Sigmoid colon (tissue), 7 donors: ENCODE data around the gene MAPT. TPM values are rescaled to one million over a fixed set of nuclear protein-coding genes. Genes with fewer than 3 reads are reported as not detected.

Experiments
- DNase-seq: peaks from one replicate; pipeline ENCODE4 v3.0.0-alpha.2; 2019
- H3K27ac ChIP-seq, 4 donors: fragments of 200-600 bp; sonication (generic); one replicate each; pipeline ENCODE4 v1.5.1; 2016 to 2019; ENCODE audit warnings: mild to moderate bottlenecking in 1 of 4
- H3K27me3 ChIP-seq, 3 donors: fragments of 200-600 bp; sonication (generic); one replicate each; pipeline ENCODE4 v1.5.1; 2019; ENCODE audit warnings: mild to moderate bottlenecking in 1 of 3
- H3K36me3 ChIP-seq, 4 donors: fragments of 200-600 bp; sonication (generic); one replicate each; pipeline ENCODE4 v1.5.1; 2016 to 2019
- H3K4me1 ChIP-seq, 4 donors: fragments of 200-600 bp; sonication (generic); one replicate each; pipeline ENCODE4 v1.5.1; 2017 to 2019
- H3K4me3 ChIP-seq, 4 donors: fragments of 200-600 bp; sonication (generic); one replicate each; pipeline ENCODE4 v1.5.1; 2017 to 2019; ENCODE audit warnings: mild to moderate bottlenecking in 2 of 4, moderate library complexity in 1 of 4
- H3K9me3 ChIP-seq, 4 donors: fragments of 200-600 bp in 3 of 4; sonication (generic) in 3 of 4; one replicate each; pipeline versions ENCODE4 v1.5.1 to v1.6.1; 2013 to 2019
- CTCF ChIP-seq, 4 experiments: fragments of 450-650 bp in 3 of 4; fragments of 200-600 bp in 1 of 4; IDR thresholded peaks; one replicate each; pipeline ENCODE4 v1.5.1; 2016 to 2019; ENCODE audit warnings: antibody characterized with exemption in 4 of 4, mild to moderate bottlenecking in 3 of 4, moderate library complexity in 2 of 4
- EP300 ChIP-seq, 4 donors: sonication (generic); formaldehyde crosslinking; IDR thresholded peaks; one replicate each; pipeline ENCODE4 v1.6.1; 2017; ENCODE audit warnings: antibody characterized with exemption in 4 of 4
- POLR2A ChIP-seq, 2 donors: fragments of 450-650 bp; IDR thresholded peaks; one replicate each; pipeline ENCODE4 v1.6.1; 2016; ENCODE audit warnings: antibody characterized with exemption in 2 of 2, mild to moderate bottlenecking in 2 of 2, moderate library complexity in 2 of 2
- POLR2AphosphoS5 ChIP-seq, 4 donors: sonication (generic); formaldehyde crosslinking; IDR thresholded peaks; one replicate each; pipeline ENCODE4 v1.6.1; 2017; ENCODE audit warnings: antibody characterized with exemption in 4 of 4
- WGBS, 2 donors: extraction: QIAGEN DNeasy Blood & Tissue Kit; methylation state at CpG; one replicate each; pipeline ENCODE4 v1.1.7; 2013; 5-methylcytosine and 5-hydroxymethylcytosine counted together
- intact Hi-C: fragments of 100-400 bp; cut with DNase I; formaldehyde crosslinking; loops from one replicate; pipeline ENCODE4 v1.15.1; 2023
- polyA plus RNA-seq, 3 donors: library from polyadenylated mRNA; stranded (reverse); fragments of 200-250 nt; gene quantifications; one replicate each; pipeline ENCODE4 v1.2.3, GENCODE V29; 2013
- total RNA-seq, 4 donors: library from RNA; depleted of rRNA; stranded (reverse); fragments of >200 nt; gene quantifications; one replicate each; pipeline ENCODE4 v1.1.0, GENCODE V29; 2016
- donor health status: healthy with polysubstance abuse.
- donor health status: Bipolar disorder and iron deficiency.
- donor health status: healthy.

The MAPT gene
- total and polyA plus RNA-seq, 7 donors: 0.60 to 20.5 (median 10.9) TPM; not detected in 1

GRCh38 chr17:46049656-46050055 is 155.3 kb downstream of the MAPT start:
- peaks cover 3 to 52% (median 24%) of the 10 kb centered on the region in 4 donors for H3K36me3 ChIP-seq
- WGBS, 2 donors: 96 to 97% methylated on average over 5 of the region's 5 CpGs

GRCh38 chr17:46053911-46054534 is 159.7 kb downstream of the MAPT start:
- H3K36me3 ChIP-seq: peaks cover 3 to 21% (median 16%) of the 10 kb centered on the region in 4 donors
- intact Hi-C loops: no loop called here
- WGBS, 2 donors: 90 to 96% methylated on average over 8 of the region's 8 CpGs

More at GRCh38 chr17:46049656-46050055, 155.3 kb downstream of the MAPT start:
- no peak overlapping the region for H3K27ac ChIP-seq
- no peaks in the 10 kb centered on the region for H3K9me3 ChIP-seq
- TF ChIP-seq EP300 (IDR thresholded peaks at IDR 0.05) (no peak), CTCF (IDR thresholded peaks at IDR 0.05) (no peak), POLR2AphosphoS5 (IDR thresholded peaks at IDR 0.05) (no peak), POLR2A (IDR thresholded peaks at IDR 0.05) (no peak)
- no peak for DNase-seq
- no peak overlapping the region for H3K4me3 ChIP-seq
- intact Hi-C loops: no loop called here
- peaks cover 0 to 39% (median 23%) of the 10 kb centered on the region in 4 donors for H3K4me1 ChIP-seq
- H3K27me3 ChIP-seq: no peaks in the 10 kb centered on the region

GRCh38 chr17:46056800-46057304 is 162.5 kb downstream of the MAPT start:
- peaks cover 0 to 26% (median 8%) of the 10 kb centered on the region in 4 donors for H3K4me1 ChIP-seq
- intact Hi-C loops: no loop called here
- H3K27me3 ChIP-seq: no peaks in the 10 kb centered on the region
- 78 to 81% methylated on average over 4 of the region's 4 CpGs for WGBS, 2 donors
- H3K4me3 ChIP-seq: no peak overlapping the region
- TF ChIP-seq EP300 (IDR thresholded peaks at IDR 0.05): no peak
- no peak for TF ChIP-seq CTCF (IDR thresholded peaks at IDR 0.05)
- no peak for TF ChIP-seq POLR2A (IDR thresholded peaks at IDR 0.05)
- TF ChIP-seq POLR2AphosphoS5 (IDR thresholded peaks at IDR 0.05): no peak
- DNase-seq: no peak
- peaks cover 0 to 9% (median 3%) of the 10 kb centered on the region in 4 donors for H3K36me3 ChIP-seq
- H3K9me3 ChIP-seq: no peaks in the 10 kb centered on the region
- no peak overlapping the region for H3K27ac ChIP-seq

More at GRCh38 chr17:46053911-46054534, 159.7 kb downstream of the MAPT start:
- no peaks in the 10 kb centered on the region for H3K9me3 ChIP-seq
- DNase-seq: no peak
- no peak for TF ChIP-seq EP300 (IDR thresholded peaks at IDR 0.05)
- no peak for TF ChIP-seq POLR2AphosphoS5 (IDR thresholded peaks at IDR 0.05)
- no peak for TF ChIP-seq CTCF (IDR thresholded peaks at IDR 0.05)
- H3K4me3 ChIP-seq: no peak overlapping the region
- H3K27ac ChIP-seq: no peak overlapping the region
- H3K4me1 ChIP-seq: peaks cover 0 to 27% (median 14%) of the 10 kb centered on the region in 4 donors
- H3K27me3 ChIP-seq: no peaks in the 10 kb centered on the region

- WGBS, 2 donors: 93 to 95% methylated on average over 4 of the region's 4 CpGs
- Histone ChIP-seq H3K9me3 (no peaks in the 10 kb centered on the region), H3K27me3 (no peaks in the 10 kb centered on the region), H3K36me3 (peaks cover 0 to 9% (median 3%) of the 10 kb centered on the region in 4 donors), H3K27ac (no peak overlapping the region), H3K4me3 (no peak overlapping the region), H3K4me1 (peaks cover 0 to 22% (median 6%) of the 10 kb centered on the region in 4 donors)
- intact Hi-C loops: no loop called here
- TF ChIP-seq POLR2AphosphoS5 (IDR thresholded peaks at IDR 0.05) (no peak), CTCF (IDR thresholded peaks at IDR 0.05) (no peak), EP300 (IDR thresholded peaks at IDR 0.05) (no peak), POLR2A (IDR thresholded peaks at IDR 0.05) (no peak)
- DNase-seq: no peak
These were observed 163.0 kb downstream of the MAPT start for GRCh38 chr17:46057366-46057765.
